Hepatocyte (in vitro differentiated cells): ENCODE results near the gene TAAR8.

Source experiments
- CTCF ChIP-seq: fragments of 200-600 bp; sonication (generic); IDR thresholded peaks from 2 replicates; pipeline ENCODE4 v1.5.1; 2016; ENCODE audit warnings: antibody characterized with exemption, mild to moderate bottlenecking; ENCODE audit not compliant: poor library complexity
- EZH2phosphoT487 ChIP-seq: fragments of 200-600 bp; sonication (generic); IDR thresholded peaks from one replicate; pipeline ENCODE4 v1.6.1; 2018; ENCODE audit warnings: antibody characterized with exemption, mild to moderate bottlenecking, low read depth, moderate library complexity; ENCODE audit not compliant: unreplicated experiment, severe bottlenecking

DNA sequence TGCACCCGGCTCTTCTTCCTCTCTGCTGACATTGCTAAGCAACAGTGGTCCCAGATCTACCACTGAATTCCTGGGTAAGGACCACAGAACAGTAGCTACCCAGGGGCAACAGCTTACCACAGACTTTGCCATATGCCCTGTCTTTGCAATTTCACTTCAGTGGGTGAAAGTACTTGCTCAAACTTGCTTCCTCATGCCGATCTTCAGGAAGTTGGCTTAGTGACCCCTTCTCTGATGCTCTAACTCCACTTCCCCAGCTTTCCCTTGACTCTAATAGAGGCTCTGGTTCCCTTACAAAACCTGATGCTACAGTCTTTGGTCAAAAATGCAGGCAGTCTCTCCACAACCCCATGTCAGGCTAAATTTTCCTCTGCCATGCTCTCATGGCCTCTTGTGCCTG lies 40.4 kb downstream of the TAAR8 start:
- TF ChIP-seq CTCF (no peak), EZH2phosphoT487 (no peak)
